Measurements from ENCODE around the gene CEBPZ.

Gene CEBPZ

GRCh38 chr2:37231241-37232130, at the start of gene CEBPZ, which contains the start of gene NDUFAF7:
TSS of gene CEBPZ (minus strand) at chr2:37231596. CDS start at chr2:37231567, 29 bp downstream.
TSS of gene NDUFAF7 (plus strand) at chr2:37231658. CDS start at chr2:37231706, 48 bp downstream.
- TF ChIP-seq CTCF (IDR thresholded peaks at IDR 0.05; ENCODE audit: insufficient read depth, low read length, missing control alignments), result no peak
- CTCF ChIA-PET, result interaction anchor here (1.0 to 3.2 kb wide), 3 partner anchors 11 to 63 kb away, joined by 3 to 20 read pairs (median 5); no protein-coding TSS in a partner anchor

GRCh38 chr2:37276291-37276690, 44.9 kb upstream of the CEBPZ start:
- no peak for TF ChIP-seq CTCF (IDR thresholded peaks at IDR 0.05; ENCODE audit: insufficient read depth, low read length, missing control alignments)
- DNase-seq (ENCODE audit: low read depth, low spot score), result no peak
- no peak overlapping the region for H3K4me3 ChIP-seq (ENCODE audit: low read depth, low read length)
- ChIA-PET POLR2A (no interaction called here), CTCF (no interaction called here)

More at GRCh38 chr2:37231241-37232130, at the start of gene CEBPZ, which contains the start of gene NDUFAF7:
- peak within 1 kb of the TSS; percentile 93 for H3K4me3 ChIP-seq (ENCODE audit: low read depth, low read length)
- DNase-seq (ENCODE audit: low read depth, low spot score), result peak; percentile 63
- POLR2A ChIA-PET, result interaction anchor here (1.0 kb wide), 1 partner anchor 34 kb away, joined by 3 read pairs; no protein-coding TSS in a partner anchor

GRCh38 chr2:37274359-37274965, 43.1 kb upstream of the CEBPZ start:
- TF ChIP-seq CTCF (IDR thresholded peaks at IDR 0.05; ENCODE audit: insufficient read depth, low read length, missing control alignments), result no peak
- CTCF ChIA-PET, result no interaction called here
- POLR2A ChIA-PET, result no interaction called here
- DNase-seq (ENCODE audit: low read depth, low spot score), result no peak
- no peak overlapping the region for H3K4me3 ChIP-seq (ENCODE audit: low read depth, low read length)

- ChIA-PET POLR2A (no interaction called here), CTCF (no interaction called here)
- no peak overlapping the region for H3K4me3 ChIP-seq (ENCODE audit: low read depth, low read length)
- no peak for DNase-seq (ENCODE audit: low read depth, low spot score)
- TF ChIP-seq CTCF (IDR thresholded peaks at IDR 0.05; ENCODE audit: insufficient read depth, low read length, missing control alignments), result no peak
Observed at GRCh38 chr2:37271376-37272067, 40.1 kb upstream of the CEBPZ start.

- TF ChIP-seq CTCF (IDR thresholded peaks at IDR 0.05; ENCODE audit: insufficient read depth, low read length, missing control alignments), result no peak
- H3K4me3 ChIP-seq (ENCODE audit: low read depth, low read length), result no peak overlapping the region
- DNase-seq (ENCODE audit: low read depth, low spot score), result no peak
- CTCF ChIA-PET, result interaction anchor here (1.0 kb wide), 2 partner anchors 17 to 97 kb away, joined by 3 to 5 read pairs; no protein-coding TSS in a partner anchor
- POLR2A ChIA-PET, result no interaction called here
Observed at GRCh38 chr2:37268111-37268510, 36.7 kb upstream of the CEBPZ start.
